HG02759 (cell line): ENCODE measurements around the gene MAN2B2.
"Not testable (repeated sequence)": the region's sequence is repeated elsewhere in the genome, so short reads cannot be mapped to it uniquely, and the experiment has no call there.

ENCODE experiments used
- ATAC-seq: cut with Tn5 transposase; IDR thresholded peaks from one replicate; pipeline ENCODE4 v1.9.1; 2021; ENCODE audit warnings: mild to moderate bottlenecking, moderate library complexity; ENCODE audit not compliant: unreplicated experiment

Gene MAN2B2

GRCh38 chr4:6639137-6639680 is 64.2 kb downstream of the MAN2B2 start:
- no peak for ATAC-seq

GRCh38 chr4:6640292-6641163 is 65.5 kb downstream of the MAN2B2 start, which contains the start of gene MRFAP1:
TSS of gene MRFAP1 (plus strand) at chr4:6640685. CDS start at chr4:6640863, 178 bp downstream.
- peak; percentile 90 for ATAC-seq

- ATAC-seq, result peak; percentile 25
Observed at GRCh38 chr4:6641164-6641970, 66.4 kb downstream of the MAN2B2 start.

GRCh38 chr4:6641971-6642320 is 67.0 kb downstream of the MAN2B2 start:
- ATAC-seq, result no peak

- no peak for ATAC-seq
Observed at GRCh38 chr4:6643141-6643847, 68.3 kb downstream of the MAN2B2 start.

- no peak for ATAC-seq
Observed at GRCh38 chr4:6644792-6645530, 70.0 kb downstream of the MAN2B2 start.

GRCh38 chr4:6647169-6647568 is 72.2 kb downstream of the MAN2B2 start:
- no peak for ATAC-seq

- no peak for ATAC-seq
Observed at GRCh38 chr4:6647582-6648230, 72.7 kb downstream of the MAN2B2 start.

GRCh38 chr4:6649216-6649615 is 74.2 kb downstream of the MAN2B2 start:
- ATAC-seq, result no peak

GRCh38 chr4:6654211-6654610 is 79.2 kb downstream of the MAN2B2 start:
- ATAC-seq, result not testable (repeated sequence)

- not testable (repeated sequence) for ATAC-seq
Observed at GRCh38 chr4:6655291-6655690, 80.3 kb downstream of the MAN2B2 start.

- ATAC-seq, result no peak
Observed at GRCh38 chr4:6655924-6656323, 80.9 kb downstream of the MAN2B2 start.

- no peak for ATAC-seq
Observed at GRCh38 chr4:6657242-6658208, 82.5 kb downstream of the MAN2B2 start.

- ATAC-seq, result no peak
Observed at GRCh38 chr4:6658209-6658595, 83.2 kb downstream of the MAN2B2 start.

- ATAC-seq, result no peak
Observed at GRCh38 chr4:6658597-6659075, 83.6 kb downstream of the MAN2B2 start.

GRCh38 chr4:6659897-6660296 is 84.9 kb downstream of the MAN2B2 start:
- ATAC-seq, result no peak

- no peak for ATAC-seq
Observed at GRCh38 chr4:6660430-6660829, 85.4 kb downstream of the MAN2B2 start.

GRCh38 chr4:6662591-6662990 is 87.6 kb downstream of the MAN2B2 start:
- no peak for ATAC-seq
